RKO (cell line): ENCODE results near the gene PAFAH1B2.
"Not testable (repeated sequence)": the region's sequence is repeated elsewhere in the genome, so short reads cannot be mapped to it uniquely, and the experiment has no call there.

Experiments used
- DNase-seq: peaks from one replicate; pipeline ENCODE4 v3.0.0-alpha.2; 2016; ENCODE audit warnings: low spot score

The PAFAH1B2 gene

GRCh38 chr11:117143871-117144476, at the start of gene PAFAH1B2:
TSS of gene PAFAH1B2 (plus strand) at chr11:117144287. CDS start at chr11:117152448, 8,161 bp downstream.
- peak; percentile 94 for DNase-seq

GRCh38 chr11:117094776-117095175, 49.3 kb upstream of the PAFAH1B2 start:
- DNase-seq = no peak

- DNase-seq = no peak
Observed at GRCh38 chr11:117095284-117096161, 48.6 kb upstream of the PAFAH1B2 start.

GRCh38 chr11:117096201-117096991, 47.7 kb upstream of the PAFAH1B2 start:
- DNase-seq = no peak

GRCh38 chr11:117097014-117097388, 47.1 kb upstream of the PAFAH1B2 start:
- DNase-seq = no peak

GRCh38 chr11:117097389-117098268, 46.5 kb upstream of the PAFAH1B2 start:
- DNase-seq = peak; percentile 34

- peak; percentile 93 for DNase-seq
Observed at GRCh38 chr11:117098269-117099232, 45.5 kb upstream of the PAFAH1B2 start, which contains the start of gene SIK3. TSS of gene SIK3 (minus strand) at chr11:117098428. CDS start at chr11:117098415, 13 bp downstream.

GRCh38 chr11:117099696-117100095, 44.4 kb upstream of the PAFAH1B2 start:
- DNase-seq = no peak

- no peak for DNase-seq
Observed at GRCh38 chr11:117100556-117100955, 43.5 kb upstream of the PAFAH1B2 start.

- no peak for DNase-seq
Observed at GRCh38 chr11:117107701-117108590, 36.1 kb upstream of the PAFAH1B2 start.

- DNase-seq = no peak
Observed at GRCh38 chr11:117110294-117110950, 33.7 kb upstream of the PAFAH1B2 start.

GRCh38 chr11:117112497-117112896, 31.6 kb upstream of the PAFAH1B2 start:
- not testable (repeated sequence) for DNase-seq

GRCh38 chr11:117112939-117113338, 31.1 kb upstream of the PAFAH1B2 start:
- not testable (repeated sequence) for DNase-seq

- no peak for DNase-seq
Observed at GRCh38 chr11:117117681-117118080, 26.4 kb upstream of the PAFAH1B2 start.

GRCh38 chr11:117121176-117121575, 22.9 kb upstream of the PAFAH1B2 start:
- DNase-seq = no peak

GRCh38 chr11:117122556-117122955, 21.5 kb upstream of the PAFAH1B2 start:
- no peak for DNase-seq

GRCh38 chr11:117126223-117126965, 17.7 kb upstream of the PAFAH1B2 start:
- DNase-seq = no peak
